Neural cell (in vitro differentiated cells): ENCODE results near the gene PDE10A. TPM values are rescaled to one million over a fixed set of nuclear protein-coding genes. Genes with fewer than 3 reads are reported as not detected.

ENCODE experiments used
- H2AFZ ChIP-seq: fragments of 200-600, 300-800 bp; sonication (generic), shearing (Covaris generic); 2 replicates; pipeline ENCODE4 v1.6.0; 2014; ENCODE audit warnings: low read depth, mild to moderate bottlenecking, antibody characterized with exemption, low read length, moderate library complexity
- H3F3A ChIP-seq: fragments of 200-600 bp; shearing (Covaris generic); 2 replicates; pipeline ENCODE4 v1.6.1; 2016; ENCODE audit warnings: mild to moderate bottlenecking, moderate library complexity, mixed read lengths, antibody characterized with exemption, low read length; ENCODE audit not compliant: insufficient read depth, poor library complexity, severe bottlenecking
- H3K27ac ChIP-seq: fragments of 200-600, 300-800 bp; sonication (generic), shearing (Covaris generic); 2 replicates; pipeline ENCODE4 v1.5.1; 2014; ENCODE audit warnings: mild to moderate bottlenecking, low read length, moderate library complexity
- H3K27me3 ChIP-seq: fragments of 300-800, 200-600 bp; sonication (generic), shearing (Covaris generic); 2 replicates; pipeline ENCODE4 v1.6.0; 2014; ENCODE audit warnings: mild to moderate bottlenecking, low read depth, low read length, moderate library complexity; ENCODE audit not compliant: insufficient read depth
- H3K36me3 ChIP-seq: fragments of 300-800, 200-600 bp; sonication (generic), shearing (Covaris generic); 2 replicates; pipeline ENCODE4 v1.5.1; 2014; ENCODE audit warnings: mild to moderate bottlenecking, antibody characterized with exemption, low read length, moderate library complexity; ENCODE audit not compliant: insufficient read depth
- H3K4me2 ChIP-seq: fragments of 300-800, 200-600 bp; sonication (generic), shearing (Covaris generic); 2 replicates; pipeline ENCODE4 v1.6.0; 2014; ENCODE audit warnings: mild to moderate bottlenecking, low read length
- H3K4me3 ChIP-seq: fragments of 300-800, 200-600 bp; sonication (generic), shearing (Covaris generic); 2 replicates; pipeline ENCODE4 v1.5.1; 2014; ENCODE audit warnings: mild to moderate bottlenecking, low read length, moderate library complexity
- H3K79me2 ChIP-seq: fragments of 200-600 bp; shearing (Covaris generic); replicated peaks from 2 replicates; pipeline ENCODE4 v1.6.0; 2014; ENCODE audit warnings: mild to moderate bottlenecking, low read length, moderate library complexity; ENCODE audit not compliant: insufficient read depth
- H3K9ac ChIP-seq: fragments of 300-800, 200-600 bp; sonication (generic), shearing (Covaris generic); 2 replicates; pipeline ENCODE4 v1.6.1; 2016; ENCODE audit warnings: mild to moderate bottlenecking, low read length, mixed read lengths
- H3K9me2 ChIP-seq: fragments of 200-600 bp; shearing (Covaris generic); 2 replicates; pipeline ENCODE4 v1.6.1; 2016; ENCODE audit warnings: mild to moderate bottlenecking, low read length, mixed read lengths; ENCODE audit not compliant: insufficient read depth
- H3K9me3 ChIP-seq: fragments of 200-600, 300-800 bp; sonication (generic), shearing (Covaris generic); 2 replicates; pipeline ENCODE4 v1.6.1; 2016; ENCODE audit warnings: mild to moderate bottlenecking, mixed run types, low read length, moderate library complexity, mixed read lengths
- H4K20me1 ChIP-seq: fragments of 200-600 bp; shearing (Covaris generic); 2 replicates; pipeline ENCODE4 v1.6.1; 2016; ENCODE audit warnings: mild to moderate bottlenecking, mixed run types; ENCODE audit not compliant: insufficient read depth
- EP300 ChIP-seq: fragments of 450-650 bp; conservative IDR thresholded peaks from 2 replicates; pipeline ENCODE4 v1.6.1; 2014; ENCODE audit warnings: antibody characterized with exemption, mild to moderate bottlenecking, moderate library complexity; ENCODE audit not compliant: poor library complexity, severe bottlenecking
- EZH2 ChIP-seq: fragments of 200-600, 300-800 bp; shearing (Covaris generic), sonication (generic); IDR thresholded peaks from 2 replicates; pipeline ENCODE4 v1.6.1; 2014; ENCODE audit warnings: antibody characterized with exemption, low read length, borderline replicate concordance, mild to moderate bottlenecking; ENCODE audit not compliant: insufficient read depth, poor library complexity, severe bottlenecking
- MXI1 ChIP-seq: fragments of 450-650 bp; conservative IDR thresholded peaks from 2 replicates; pipeline ENCODE4 v1.6.1; 2014; ENCODE audit warnings: antibody characterized with exemption, mild to moderate bottlenecking; ENCODE audit not compliant: poor library complexity, severe bottlenecking
- POLR2AphosphoS5 ChIP-seq: IDR thresholded peaks from 2 replicates; pipeline ENCODE4 v1.6.1; 2012
- RAD21 ChIP-seq: fragments of 450-650 bp; conservative IDR thresholded peaks from 2 replicates; pipeline ENCODE4 v1.6.1; 2014; ENCODE audit warnings: antibody characterized with exemption, mild to moderate bottlenecking, moderate library complexity
- SMC3 ChIP-seq: fragments of 450-650 bp; conservative IDR thresholded peaks from 2 replicates; pipeline ENCODE4 v1.6.1; 2014; ENCODE audit warnings: antibody characterized with exemption, mild to moderate bottlenecking, moderate library complexity; ENCODE audit not compliant: poor library complexity
- TAF1 ChIP-seq: IDR thresholded peaks from 2 replicates; pipeline ENCODE4 v1.6.1; 2012; ENCODE audit warnings: low read depth
- polyA plus RNA-seq: library from polyadenylated mRNA; depleted of rRNA; stranded (reverse); fragments of >200 nt; gene quantifications from 2 replicates; pipeline ENCODE4 v1.2.3, GENCODE V29; 2014
- TF ChIP-seq, protein P1 (sequence below): IDR thresholded peaks from 2 replicates; pipeline ENCODE4 v1.6.1; 2012; ENCODE audit warnings: borderline replicate concordance
- TF ChIP-seq, protein P2 (sequence below): fragments of 450-650 bp; IDR thresholded peaks from 2 replicates; pipeline ENCODE4 v1.5.1; 2014; ENCODE audit warnings: antibody characterized with exemption, mild to moderate bottlenecking, moderate library complexity; ENCODE audit not compliant: poor library complexity, severe bottlenecking

Gene PDE10A
- polyA plus RNA-seq, 1 donor from 2014 or later: 52.4 TPM

GRCh38 chr6:165298875-165299274 is 364.2 kb downstream of the PDE10A start:
- Histone ChIP-seq H3K9ac (no peak overlapping the region), H3K27me3 (no peaks in the 10 kb centered on the region), H4K20me1 (no peaks in the 10 kb centered on the region), H3K27ac (no peak overlapping the region), H3K36me3 (no peaks in the 10 kb centered on the region), H3K9me2 (no peaks in the 10 kb centered on the region), H2AFZ (no peak overlapping the region), H3K79me2 (no peaks in the 10 kb centered on the region), H3K4me2 (no peak overlapping the region), H3K4me3 (no peak overlapping the region), H3F3A (no peaks in the 10 kb centered on the region), H3K9me3 (no peaks in the 10 kb centered on the region)
- TF ChIP-seq, protein P1, sequence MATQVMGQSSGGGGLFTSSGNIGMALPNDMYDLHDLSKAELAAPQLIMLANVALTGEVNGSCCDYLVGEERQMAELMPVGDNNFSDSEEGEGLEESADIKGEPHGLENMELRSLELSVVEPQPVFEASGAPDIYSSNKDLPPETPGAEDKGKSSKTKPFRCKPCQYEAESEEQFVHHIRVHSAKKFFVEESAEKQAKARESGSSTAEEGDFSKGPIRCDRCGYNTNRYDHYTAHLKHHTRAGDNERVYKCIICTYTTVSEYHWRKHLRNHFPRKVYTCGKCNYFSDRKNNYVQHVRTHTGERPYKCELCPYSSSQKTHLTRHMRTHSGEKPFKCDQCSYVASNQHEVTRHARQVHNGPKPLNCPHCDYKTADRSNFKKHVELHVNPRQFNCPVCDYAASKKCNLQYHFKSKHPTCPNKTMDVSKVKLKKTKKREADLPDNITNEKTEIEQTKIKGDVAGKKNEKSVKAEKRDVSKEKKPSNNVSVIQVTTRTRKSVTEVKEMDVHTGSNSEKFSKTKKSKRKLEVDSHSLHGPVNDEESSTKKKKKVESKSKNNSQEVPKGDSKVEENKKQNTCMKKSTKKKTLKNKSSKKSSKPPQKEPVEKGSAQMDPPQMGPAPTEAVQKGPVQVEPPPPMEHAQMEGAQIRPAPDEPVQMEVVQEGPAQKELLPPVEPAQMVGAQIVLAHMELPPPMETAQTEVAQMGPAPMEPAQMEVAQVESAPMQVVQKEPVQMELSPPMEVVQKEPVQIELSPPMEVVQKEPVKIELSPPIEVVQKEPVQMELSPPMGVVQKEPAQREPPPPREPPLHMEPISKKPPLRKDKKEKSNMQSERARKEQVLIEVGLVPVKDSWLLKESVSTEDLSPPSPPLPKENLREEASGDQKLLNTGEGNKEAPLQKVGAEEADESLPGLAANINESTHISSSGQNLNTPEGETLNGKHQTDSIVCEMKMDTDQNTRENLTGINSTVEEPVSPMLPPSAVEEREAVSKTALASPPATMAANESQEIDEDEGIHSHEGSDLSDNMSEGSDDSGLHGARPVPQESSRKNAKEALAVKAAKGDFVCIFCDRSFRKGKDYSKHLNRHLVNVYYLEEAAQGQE: no peak

DNA sequence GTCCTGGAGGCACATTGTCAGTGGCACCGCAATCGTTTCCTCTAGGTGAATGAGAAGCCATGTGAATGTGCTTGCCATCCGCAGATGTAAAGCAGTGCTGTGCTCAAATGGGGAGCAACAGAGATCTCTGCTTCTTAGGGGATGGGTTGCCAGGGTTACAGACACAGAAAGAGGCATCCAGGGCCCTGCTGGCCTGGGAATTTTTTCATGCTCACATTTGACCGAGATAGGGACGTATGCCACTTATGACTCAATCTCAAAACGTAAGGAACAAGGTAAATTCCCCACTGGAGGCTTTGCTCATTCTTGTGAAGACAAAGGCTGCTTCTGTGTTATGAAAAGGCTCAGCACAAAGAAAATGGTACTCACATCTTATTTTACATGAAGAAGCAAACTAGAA is 364.6 kb downstream of the PDE10A start:
- Histone ChIP-seq H3K9me3 (no peaks in the 10 kb centered on the region), H3K9me2 (no peaks in the 10 kb centered on the region), H3K27ac (no peak overlapping the region), H4K20me1 (no peaks in the 10 kb centered on the region), H3K27me3 (no peaks in the 10 kb centered on the region), H2AFZ (no peak overlapping the region), H3K4me3 (no peak overlapping the region), H3K9ac (no peak overlapping the region), H3K4me2 (no peak overlapping the region), H3F3A (no peaks in the 10 kb centered on the region), H3K79me2 (no peaks in the 10 kb centered on the region), H3K36me3 (no peaks in the 10 kb centered on the region)
- TF ChIP-seq, protein P1: no peak
- TF ChIP-seq, protein P2, sequence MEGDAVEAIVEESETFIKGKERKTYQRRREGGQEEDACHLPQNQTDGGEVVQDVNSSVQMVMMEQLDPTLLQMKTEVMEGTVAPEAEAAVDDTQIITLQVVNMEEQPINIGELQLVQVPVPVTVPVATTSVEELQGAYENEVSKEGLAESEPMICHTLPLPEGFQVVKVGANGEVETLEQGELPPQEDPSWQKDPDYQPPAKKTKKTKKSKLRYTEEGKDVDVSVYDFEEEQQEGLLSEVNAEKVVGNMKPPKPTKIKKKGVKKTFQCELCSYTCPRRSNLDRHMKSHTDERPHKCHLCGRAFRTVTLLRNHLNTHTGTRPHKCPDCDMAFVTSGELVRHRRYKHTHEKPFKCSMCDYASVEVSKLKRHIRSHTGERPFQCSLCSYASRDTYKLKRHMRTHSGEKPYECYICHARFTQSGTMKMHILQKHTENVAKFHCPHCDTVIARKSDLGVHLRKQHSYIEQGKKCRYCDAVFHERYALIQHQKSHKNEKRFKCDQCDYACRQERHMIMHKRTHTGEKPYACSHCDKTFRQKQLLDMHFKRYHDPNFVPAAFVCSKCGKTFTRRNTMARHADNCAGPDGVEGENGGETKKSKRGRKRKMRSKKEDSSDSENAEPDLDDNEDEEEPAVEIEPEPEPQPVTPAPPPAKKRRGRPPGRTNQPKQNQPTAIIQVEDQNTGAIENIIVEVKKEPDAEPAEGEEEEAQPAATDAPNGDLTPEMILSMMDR: no peak
- no peak for TF ChIP-seq EP300
- no peak for TF ChIP-seq SMC3
- TF ChIP-seq MXI1: no peak
- TF ChIP-seq RAD21: no peak
- no peak for TF ChIP-seq POLR2AphosphoS5
- TF ChIP-seq TAF1: no peak
- no peak for TF ChIP-seq EZH2
